RPMI7951 (cell line): ENCODE data around the gene CYP26B1. TPM values are rescaled to one million over a fixed set of nuclear protein-coding genes. Genes with fewer than 3 reads are reported as not detected.

ENCODE experiments used
- DNase-seq: peaks from one replicate; pipeline ENCODE4 v3.0.0-alpha.2; 2012; ENCODE audit warnings: low read depth
- total RNA-seq: library from RNA; depleted of rRNA; stranded (reverse); fragments of >200 nt; shearing (Covaris generic); gene quantifications from 2 replicates; pipeline ENCODE4 v1.2.3, GENCODE V29; 2014

CYP26B1 gene
- total RNA-seq, 1 experiment from 2014 or later, result 3.5 TPM

DNA sequence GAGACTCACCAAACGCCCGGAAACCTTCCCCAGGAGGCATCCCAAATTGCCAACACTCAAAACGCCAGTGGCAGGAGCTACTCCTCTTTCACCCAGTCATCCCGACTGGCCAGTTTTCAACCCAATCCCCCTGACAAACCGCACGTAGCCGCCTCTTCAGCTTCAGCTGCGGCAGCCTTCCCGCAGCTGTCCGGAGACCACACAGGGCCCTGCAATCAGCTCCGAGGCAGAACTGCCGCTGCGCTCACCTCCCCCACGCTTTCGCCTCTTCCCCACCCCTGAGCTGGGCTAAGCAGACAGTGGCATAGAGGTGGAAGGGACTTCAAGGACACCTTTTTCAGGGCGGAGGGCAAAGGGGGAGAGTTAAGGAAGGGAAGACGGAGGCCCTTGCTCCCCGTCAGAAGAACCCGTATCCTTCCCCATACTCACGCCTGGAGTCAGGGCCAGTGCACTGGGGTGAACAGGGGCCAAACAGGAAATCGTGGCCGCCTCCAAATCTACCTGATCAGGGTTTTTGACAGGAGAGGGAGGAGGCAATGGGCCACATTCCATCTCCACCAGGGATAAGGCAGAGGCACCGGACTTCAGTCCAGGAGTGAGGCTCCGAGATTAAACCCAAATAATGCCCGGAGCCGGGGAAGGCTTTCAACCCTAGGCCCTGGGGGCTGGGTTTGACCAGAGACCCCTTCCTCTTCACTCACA lies 16.9 kb downstream of the CYP26B1 start:
- no peak for DNase-seq

DNA sequence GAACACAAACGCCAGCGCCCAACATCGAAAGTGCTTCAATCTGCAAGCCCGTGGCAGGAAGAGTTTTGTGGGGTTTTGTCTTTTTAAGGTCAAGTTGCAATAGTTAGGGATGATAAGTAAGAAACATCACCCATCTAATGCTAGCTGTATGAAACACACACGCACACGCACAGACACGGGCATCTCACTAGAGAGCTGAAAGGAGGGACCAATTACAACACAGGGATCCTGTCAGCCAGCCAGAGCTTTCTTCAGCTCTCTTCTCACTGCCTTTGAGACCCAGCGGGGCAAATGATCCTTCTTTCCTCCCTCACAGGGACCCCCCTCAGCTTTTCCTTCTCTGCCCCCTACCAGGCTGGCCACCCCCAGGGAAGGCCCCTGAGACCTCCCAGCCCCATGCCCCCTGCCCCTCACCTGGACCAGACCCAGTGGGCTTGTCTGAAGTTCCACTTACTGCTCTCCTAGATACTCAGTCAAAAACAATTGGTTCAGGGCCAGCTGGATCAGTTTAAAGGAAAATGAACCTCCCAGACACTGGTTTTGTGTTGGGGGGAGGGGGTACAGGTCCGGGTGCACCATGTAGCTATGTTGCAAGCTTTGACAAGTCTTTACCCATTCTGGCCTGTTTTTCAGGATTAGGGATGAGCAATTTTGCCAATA lies 17.9 kb downstream of the CYP26B1 start:
- DNase-seq, result no peak

DNA sequence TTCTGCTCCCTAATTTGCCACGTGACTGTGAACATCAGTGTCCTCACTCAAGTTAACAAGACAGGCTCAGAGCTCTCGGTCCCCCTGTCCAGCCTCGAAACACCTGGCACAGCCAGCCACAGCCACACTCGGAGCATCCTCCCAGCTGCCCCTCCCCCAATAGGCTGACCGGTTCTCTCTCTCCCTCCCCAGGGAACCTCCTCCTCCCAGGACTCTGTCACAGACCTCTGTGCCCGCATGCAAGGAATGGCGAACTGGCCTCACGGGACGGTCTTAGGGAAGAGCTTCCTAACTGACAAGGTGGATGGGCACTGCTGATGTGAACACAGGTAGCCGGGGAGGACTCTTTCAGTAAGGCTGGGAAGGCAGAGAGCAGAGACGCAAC lies 18.8 kb downstream of the CYP26B1 start:
- no peak for DNase-seq

DNA sequence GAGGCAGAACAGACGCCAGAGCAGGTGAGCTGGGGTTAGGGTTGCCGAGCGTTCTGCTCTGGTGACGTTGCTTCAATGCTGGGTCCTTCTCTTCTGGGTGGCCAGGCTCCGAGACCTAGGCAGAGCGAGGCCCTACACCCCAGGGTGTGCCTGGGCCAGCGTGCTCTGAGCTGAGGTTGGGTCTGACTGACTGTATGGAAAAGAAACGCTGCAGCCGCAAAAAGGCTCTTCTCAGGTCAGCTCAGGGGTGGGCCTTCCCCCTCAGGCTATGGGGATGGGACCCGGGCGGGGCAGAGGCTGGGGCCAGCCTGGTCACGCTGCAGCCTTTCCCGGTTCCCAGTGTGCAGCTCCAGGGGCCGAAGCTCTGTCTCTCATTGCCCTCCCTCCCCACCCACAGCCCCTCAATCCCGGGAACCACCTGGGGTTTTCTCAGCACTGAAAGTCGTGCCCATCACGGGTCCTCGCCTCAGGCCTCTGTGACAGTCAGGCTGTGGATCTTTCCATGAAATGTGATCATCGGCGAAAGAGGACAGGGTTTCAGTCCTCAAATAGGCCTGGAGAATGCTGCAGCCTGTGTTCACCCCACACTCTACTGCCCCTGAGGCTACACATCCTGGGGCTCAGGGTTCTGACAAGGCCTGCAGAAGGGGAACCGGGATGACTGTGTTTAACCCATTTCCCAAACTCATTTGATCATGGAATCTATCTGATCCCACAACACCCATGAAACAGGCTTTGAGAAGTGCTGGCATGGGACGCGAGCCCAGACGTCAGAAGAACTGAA lies 19.4 kb downstream of the CYP26B1 start:
- DNase-seq, result no peak

DNA sequence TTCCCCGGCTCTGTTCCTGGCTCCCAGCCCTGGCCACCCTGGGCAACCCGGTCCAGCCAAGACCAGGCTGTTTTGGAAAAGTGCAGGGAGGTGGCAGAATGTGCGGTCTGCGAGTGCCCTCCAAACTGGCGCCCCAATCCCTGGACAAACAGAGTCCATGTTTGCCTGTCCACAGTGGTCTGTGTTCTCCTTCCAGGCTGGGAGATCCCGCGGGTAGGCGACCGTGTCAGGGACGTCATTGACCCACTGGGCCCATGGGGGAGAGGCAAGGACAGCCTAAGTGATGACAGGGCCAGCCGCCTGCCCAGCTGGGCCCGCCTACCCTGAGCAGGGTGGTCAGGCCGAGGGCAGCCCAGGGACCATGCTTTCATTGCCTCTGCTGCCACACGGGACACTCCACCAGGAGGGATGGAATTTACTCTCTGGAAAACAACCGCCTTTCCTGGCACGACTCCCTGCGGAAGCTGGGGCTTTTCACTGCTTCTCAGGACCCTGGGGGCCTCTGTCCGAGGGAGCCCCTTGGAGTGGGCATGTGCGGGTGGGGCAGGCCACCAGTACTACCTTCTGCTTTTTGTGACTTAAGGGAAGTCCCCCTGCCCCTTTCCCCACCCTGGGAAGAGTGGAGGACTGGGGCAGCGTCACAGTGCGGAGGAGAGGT lies 20.1 kb downstream of the CYP26B1 start:
- DNase-seq, result no peak

DNA sequence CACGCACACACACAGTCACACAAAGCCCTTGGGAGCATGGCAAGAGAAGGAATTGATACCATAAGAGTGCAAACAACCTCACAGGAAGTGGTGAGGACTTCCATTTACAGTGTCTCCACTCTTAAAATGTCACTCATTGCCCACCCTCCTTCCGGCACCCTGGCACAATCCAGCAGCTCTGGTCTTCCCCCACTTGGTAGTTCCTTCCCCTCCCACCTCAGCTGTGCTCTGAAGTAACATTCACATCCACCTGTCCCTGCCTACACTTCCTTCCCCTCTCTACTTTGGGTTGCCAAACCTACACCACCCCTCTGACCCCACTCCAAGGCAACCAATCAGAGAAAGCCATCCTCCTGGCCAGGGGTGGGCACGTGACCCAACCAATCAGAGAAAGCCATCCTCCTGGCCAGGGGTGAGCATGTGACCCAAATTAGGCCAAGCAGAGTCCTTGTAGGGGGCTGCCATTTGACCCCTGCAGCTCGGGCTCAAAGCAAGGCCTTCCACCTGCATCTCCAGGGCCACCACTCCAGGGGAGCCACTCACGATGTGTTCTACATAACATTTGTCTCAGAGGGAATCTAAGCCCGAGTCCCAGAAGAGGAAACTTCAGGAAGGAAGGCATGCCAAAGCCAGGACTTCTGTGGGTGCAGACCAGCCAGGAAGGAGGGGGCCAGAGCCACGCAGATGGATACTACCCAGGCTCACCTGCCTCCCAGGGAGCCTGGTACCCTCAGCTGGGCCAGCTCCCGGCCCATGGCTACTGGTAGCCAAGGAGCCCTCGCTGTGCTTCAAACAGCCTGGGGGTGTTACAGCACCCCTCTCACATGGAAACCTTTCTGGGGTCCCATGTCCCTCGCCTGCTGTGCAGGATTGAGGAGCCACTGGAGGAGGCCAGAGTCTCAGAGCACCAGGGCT lies 21.2 kb downstream of the CYP26B1 start:
- no peak for DNase-seq

DNA sequence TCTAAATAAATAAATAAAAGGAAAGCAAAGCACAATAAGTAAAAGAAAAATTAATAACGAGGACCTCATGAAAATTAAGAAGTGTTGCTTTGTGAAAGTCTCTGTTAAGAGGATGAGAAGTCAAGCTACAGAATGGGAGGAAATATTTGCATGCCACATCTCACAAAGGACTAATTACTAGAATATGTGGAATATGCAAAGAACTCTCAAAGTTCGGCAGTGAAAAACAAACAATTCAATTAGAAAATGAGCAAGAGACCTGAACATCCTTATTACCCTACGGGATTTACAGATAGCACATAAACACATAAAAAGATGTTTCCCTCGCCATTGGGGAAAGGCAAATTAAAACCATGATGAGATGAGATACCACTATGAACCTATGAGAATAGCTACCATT lies 23.3 kb downstream of the CYP26B1 start:
- no peak for DNase-seq

DNA sequence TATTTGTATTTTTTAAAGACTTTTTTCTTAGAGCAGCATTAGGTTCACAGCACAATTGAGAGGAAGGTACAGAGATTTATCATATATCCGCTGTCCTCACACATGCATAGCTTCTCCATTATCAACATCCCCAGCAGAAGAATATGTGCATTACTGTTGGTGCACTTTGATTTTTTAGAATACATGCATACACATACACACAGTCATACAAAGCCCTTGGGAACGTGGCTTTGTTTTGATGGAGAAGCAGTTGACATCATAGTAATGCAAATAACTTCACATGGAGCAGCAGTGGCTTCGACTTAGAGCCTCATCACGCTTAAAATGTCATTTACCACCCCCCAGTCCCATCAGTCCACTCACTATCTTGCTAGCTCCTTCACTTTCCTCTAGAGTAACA lies 26.5 kb downstream of the CYP26B1 start:
- DNase-seq, result no peak

DNA sequence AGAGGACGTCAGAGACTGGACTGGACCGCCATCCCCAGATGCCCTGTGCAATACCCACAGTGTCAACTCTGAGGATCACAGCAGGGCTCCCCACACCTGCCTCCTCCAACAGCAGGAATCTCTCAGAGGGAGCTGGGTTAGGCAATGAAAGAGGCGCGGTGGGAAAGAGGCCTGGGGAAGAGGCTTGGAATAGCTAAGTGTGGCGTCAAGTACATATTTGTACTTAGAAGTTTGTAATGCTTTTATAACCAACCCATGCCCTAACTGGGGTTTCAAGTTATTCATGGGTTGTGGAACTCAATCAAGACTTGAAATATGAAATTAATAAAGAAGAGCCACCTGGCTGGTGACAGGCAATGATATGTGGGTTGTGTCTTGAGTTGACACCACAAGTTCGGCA lies 28.7 kb downstream of the CYP26B1 start:
- no peak for DNase-seq

DNA sequence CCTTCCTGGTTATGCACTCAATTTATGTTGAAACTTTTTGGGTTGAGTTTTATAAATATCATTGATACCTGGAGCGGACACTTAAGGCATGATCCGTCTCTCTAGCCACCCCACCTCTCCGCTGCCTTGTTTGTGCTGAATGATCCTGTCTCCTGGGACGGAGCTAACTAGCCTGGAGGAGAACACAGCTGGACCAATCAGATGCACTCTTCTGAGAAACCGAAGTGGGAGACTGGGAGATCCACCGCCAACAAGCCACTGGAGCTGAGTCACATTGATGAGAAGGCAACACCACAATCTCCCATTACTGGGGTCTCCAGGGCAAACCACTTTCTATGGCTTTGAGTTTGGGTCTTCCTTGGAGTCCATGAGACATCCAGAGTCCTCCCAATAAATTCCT lies 29.3 kb downstream of the CYP26B1 start:
- peak; percentile 41 for DNase-seq

DNA sequence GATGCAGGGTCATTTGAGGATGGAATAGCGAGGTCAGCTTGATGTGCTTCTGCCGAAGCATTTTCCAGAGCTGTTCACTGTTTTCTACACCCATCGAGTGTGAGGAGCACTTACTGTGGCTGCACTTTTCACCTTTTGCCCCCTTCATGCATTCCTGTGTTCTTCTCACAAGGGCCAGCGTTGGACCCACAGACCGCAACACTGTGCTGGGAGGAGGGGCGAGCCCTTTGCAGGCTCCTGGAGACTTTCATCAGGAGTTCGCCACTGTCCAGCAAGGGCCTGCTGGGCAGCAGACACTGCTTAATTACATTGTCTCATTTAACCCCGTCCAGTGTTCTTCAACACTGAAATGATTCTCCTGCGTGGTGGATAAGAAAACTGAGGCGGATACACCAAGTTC lies 29.9 kb downstream of the CYP26B1 start:
- no peak for DNase-seq

DNA sequence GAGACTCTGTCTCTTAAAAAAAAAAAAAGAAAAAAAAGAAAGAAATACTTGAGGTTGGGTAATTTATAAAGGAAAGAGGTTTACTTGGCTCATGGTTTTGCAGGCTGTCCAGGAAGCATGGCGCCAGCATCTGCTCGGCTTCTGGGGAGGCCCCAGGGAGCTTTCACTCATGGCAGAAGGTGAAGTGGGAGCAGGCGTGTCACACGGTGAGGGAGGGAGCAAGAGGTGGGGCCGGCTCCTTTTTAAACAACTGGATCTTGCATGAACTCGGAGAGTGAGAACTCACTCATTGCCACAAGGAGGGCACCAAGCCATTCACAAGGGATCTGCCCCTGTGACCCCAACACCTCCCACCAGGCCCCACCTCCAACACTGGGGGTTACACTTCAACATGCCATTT lies 30.6 kb downstream of the CYP26B1 start:
- DNase-seq, result no peak

DNA sequence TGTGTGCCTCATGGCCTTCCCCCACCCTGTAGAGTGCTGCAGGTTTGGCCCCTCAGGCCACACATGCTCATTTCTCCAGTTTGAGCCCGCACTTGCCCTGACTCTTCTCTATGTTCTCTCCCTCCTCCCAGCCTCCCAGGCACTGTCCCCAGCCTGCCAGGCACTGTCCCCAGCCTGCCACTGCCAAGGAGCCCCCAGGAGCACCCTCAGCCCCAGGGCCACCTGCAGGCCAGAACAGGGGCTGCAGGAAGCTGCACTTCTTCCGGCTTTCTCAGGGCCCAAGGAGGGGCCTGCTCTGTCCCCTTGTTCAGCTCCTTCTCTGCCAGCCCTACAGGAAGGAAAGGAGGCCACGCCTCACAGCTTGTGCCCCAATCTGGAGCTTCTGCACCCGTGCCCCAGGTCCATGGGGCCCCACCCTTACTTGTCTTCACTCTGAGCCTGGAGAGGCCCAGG lies 31.6 kb downstream of the CYP26B1 start:
- DNase-seq, result no peak

DNA sequence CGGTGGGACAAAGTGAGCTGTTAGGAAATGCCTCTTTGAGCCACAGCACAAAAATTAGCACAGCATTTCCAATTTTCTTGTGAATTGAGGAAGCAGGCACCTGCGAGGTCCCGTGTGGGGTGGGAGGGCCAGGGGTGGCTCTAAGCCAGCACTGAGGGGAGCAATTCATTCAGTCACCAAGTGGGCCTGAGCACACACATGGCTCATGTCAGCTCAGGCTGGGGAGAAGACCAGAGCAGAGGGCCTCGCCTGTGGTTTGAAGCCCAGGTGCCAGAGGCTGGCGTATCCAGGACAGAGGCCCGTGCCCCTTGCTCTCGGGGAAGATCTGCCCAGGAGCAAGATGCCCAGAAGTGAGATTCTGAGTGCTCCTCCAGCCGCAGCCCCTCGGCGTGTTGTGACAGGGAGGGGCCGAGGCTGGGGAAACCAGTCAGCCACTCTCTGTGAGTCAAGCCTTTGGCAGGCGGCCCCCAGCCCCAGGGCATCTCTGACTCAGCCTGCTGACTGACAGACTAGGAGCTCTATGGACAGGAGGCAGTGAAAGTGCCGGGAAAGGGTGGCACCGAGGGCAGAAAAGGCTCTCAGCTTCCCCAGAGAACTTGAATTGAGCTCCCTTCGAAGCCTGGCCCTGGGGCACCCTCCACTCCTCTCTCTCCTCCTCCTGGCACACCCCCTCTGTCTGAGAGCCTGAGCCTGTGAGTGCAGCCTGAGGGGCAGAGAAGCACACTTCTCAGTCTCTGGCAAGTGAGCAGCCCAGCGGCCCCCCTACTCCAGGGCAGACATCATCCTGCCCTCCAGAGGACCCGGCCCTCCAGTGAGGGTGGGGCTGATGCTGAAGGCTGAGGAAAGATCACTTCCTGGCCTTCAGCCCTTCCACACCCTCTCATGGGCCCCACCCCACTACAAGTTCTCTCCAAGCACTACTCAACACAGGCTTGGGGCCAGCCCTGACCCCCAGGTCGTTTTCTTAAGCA lies 32.3 kb downstream of the CYP26B1 start:
- DNase-seq, result peak; percentile 100

DNA sequence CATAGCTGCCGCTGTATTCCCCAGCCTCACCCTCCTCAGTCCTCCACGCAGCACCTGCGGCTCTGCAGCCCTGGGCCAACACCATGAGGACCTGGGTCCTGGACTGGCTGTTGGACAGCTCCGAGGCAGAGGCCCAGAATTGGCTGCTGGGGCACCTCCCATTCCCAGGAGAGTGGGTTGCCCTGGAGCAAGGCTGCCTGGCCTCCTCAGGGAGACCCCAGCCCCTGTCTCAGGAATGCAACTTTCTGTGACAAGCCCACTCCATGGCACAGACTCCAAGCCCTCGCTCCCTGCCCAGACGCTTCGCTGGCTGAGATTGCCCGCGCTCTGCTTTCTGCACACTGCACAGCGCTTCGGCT lies 33.0 kb downstream of the CYP26B1 start:
- DNase-seq, result no peak

DNA sequence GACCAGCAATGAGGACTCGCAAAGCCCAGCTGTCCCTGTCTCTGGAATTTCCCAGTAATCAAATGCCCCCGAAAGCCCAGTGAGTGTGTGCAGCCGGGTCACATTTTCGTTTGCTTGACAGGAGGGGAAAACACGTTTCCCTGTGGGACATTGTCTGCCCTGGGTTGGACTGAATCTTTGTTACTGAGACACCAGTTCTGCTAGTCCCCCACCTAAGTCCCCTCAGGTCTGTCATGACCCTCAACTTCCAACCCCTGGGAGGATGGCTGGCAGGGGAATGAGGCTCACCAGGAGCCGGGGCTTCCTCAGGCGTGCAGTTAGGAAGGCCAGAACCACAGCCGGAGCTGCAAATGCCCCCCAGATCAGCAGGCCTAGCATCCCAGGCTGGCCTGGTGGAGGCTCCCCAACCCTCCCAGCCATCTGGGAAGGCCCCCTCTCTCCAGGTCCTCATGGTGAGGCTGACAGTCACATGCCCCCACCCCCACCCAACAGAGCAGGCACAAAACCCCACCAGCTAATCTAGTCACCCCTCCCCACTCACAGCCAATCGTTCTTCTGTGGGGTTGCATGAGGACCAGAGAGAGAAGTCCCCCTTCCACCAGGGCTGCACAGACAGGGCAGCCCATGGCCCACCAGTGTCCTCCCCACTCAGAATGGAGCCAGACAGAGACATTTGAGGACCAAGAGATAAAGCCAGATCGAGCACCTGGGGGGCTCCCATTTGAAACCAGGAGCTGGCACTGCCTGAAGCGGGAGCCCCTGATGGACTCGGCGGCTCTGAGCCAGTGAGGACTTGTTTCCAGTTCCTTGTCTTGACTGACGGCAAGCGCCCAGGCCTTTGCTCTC lies 33.6 kb downstream of the CYP26B1 start:
- no peak for DNase-seq

DNA sequence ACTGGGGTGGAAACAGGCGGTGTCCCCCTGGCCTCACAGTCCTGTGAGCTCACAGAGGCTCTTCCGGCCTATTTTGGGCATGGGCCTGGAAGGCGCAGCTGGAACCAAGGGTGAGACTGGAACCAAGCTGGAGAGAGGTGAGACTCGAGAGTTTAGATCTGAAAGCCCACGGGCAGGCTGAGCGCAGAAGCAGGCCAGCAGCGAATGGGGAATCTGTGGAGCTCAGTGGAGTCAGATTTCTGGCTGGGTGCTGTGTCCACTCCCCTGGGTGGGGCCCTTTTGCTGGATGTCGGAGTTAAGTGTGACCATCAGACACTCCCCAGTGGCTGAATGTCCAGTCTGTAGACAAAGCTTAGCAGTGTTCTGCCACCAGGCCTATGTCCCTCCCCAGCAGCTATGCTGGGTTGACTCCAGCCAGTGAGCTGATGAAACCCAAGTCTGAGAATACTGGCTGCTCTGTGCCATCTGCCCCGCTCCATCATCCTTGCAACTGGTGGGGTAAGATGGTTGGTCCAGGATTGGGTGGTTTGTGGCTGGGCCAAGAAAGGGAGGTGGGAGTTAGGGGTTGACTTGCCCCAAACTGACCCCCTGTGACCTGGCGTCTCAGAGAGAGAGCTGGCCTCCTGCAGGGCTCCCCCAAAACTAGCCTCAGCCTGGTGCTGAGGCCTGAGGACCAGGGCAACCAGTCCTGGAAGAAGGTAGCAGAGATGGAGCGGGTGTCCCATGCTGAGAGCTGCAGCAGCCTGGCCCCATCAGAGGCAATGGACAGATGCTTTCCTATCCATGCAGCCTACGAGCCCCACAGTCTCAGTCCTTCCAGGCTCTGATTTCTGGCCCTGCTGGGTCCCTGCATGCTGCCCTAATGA lies 34.4 kb downstream of the CYP26B1 start:
- DNase-seq, result peak; percentile 39

DNA sequence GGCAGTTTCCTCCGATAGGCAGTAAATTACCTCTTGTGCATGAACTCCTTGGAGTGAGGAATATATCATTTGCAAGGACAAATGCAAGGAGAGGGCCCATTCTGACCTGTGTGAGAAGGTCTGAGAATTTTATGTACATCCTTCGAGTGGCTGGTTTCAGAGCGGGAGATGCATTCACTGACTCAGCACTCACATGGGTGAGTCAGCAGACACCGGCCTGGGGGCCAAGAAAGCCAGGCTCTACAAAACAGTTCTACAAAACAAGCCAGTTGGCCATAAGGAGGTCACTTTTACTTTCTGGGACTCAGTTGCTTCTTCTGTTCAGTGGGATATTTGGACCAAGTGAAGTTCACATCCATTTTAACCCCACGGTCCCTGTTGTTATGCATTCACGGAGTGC lies 35.3 kb downstream of the CYP26B1 start:
- DNase-seq, result peak; percentile 80
